IPS-18c (cell line): ENCODE data around the gene FLNB.

ENCODE experiments used
- H3K4me3 ChIP-seq: 2 replicates; pipeline ENCODE4 v1.7.0; 2013; ENCODE audit warnings: low read depth, mild to moderate bottlenecking, low read length, moderate library complexity; ENCODE audit not compliant: insufficient read depth
- H3K9me3 ChIP-seq: one replicate; pipeline ENCODE4 v1.6.1; 2013; ENCODE audit warnings: mild to moderate bottlenecking, low read length, moderate library complexity; ENCODE audit not compliant: control insufficient read depth, insufficient read depth

FLNB gene, protein sequence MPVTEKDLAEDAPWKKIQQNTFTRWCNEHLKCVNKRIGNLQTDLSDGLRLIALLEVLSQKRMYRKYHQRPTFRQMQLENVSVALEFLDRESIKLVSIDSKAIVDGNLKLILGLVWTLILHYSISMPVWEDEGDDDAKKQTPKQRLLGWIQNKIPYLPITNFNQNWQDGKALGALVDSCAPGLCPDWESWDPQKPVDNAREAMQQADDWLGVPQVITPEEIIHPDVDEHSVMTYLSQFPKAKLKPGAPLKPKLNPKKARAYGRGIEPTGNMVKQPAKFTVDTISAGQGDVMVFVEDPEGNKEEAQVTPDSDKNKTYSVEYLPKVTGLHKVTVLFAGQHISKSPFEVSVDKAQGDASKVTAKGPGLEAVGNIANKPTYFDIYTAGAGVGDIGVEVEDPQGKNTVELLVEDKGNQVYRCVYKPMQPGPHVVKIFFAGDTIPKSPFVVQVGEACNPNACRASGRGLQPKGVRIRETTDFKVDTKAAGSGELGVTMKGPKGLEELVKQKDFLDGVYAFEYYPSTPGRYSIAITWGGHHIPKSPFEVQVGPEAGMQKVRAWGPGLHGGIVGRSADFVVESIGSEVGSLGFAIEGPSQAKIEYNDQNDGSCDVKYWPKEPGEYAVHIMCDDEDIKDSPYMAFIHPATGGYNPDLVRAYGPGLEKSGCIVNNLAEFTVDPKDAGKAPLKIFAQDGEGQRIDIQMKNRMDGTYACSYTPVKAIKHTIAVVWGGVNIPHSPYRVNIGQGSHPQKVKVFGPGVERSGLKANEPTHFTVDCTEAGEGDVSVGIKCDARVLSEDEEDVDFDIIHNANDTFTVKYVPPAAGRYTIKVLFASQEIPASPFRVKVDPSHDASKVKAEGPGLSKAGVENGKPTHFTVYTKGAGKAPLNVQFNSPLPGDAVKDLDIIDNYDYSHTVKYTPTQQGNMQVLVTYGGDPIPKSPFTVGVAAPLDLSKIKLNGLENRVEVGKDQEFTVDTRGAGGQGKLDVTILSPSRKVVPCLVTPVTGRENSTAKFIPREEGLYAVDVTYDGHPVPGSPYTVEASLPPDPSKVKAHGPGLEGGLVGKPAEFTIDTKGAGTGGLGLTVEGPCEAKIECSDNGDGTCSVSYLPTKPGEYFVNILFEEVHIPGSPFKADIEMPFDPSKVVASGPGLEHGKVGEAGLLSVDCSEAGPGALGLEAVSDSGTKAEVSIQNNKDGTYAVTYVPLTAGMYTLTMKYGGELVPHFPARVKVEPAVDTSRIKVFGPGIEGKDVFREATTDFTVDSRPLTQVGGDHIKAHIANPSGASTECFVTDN (N-terminal part only)

DNA sequence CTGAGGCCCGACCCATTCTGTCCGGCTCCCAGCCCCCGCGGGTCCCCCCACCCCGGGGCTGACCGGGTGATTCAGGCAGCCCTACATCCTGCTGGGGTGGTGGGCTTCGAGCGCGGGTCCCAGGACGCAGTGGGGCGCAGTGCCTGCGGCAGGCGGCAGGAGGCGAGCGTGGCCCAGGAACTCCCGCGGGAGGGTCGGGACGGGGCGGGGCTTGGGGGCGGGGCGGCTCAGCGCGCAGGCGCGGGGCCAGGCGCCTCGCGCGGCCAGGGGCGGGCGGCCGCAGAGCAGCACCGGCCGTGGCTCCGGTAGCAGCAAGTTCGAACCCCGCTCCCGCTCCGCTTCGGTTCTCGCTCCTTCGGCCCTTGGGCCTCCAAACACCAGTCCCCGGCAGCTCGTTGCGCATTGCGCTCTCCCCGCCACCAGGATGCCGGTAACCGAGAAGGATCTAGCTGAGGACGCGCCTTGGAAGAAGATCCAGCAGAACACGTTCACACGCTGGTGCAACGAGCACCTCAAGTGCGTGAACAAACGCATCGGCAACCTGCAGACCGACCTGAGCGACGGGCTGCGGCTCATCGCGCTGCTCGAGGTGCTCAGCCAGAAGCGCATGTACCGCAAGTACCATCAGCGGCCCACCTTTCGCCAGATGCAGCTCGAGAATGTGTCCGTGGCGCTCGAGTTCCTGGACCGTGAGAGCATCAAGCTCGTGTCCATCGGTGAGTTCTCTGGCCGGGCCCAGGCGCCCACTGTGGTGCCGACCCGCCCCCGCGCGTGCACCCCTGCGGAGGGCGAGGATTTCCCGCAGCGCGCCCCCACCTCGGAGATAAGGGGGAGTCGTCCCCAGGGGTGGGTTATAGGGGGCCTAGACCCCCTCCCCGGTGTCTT is at the start of gene FLNB:
Gene FLNB (plus strand): TSS at position 282 of the 885 bp plus-strand sequence. CDS start 143 bp downstream, at position 425.
- H3K4me3 ChIP-seq, result peak within 1 kb of the TSS; percentile 98
- no peaks in the 10 kb centered on the region for H3K9me3 ChIP-seq

DNA sequence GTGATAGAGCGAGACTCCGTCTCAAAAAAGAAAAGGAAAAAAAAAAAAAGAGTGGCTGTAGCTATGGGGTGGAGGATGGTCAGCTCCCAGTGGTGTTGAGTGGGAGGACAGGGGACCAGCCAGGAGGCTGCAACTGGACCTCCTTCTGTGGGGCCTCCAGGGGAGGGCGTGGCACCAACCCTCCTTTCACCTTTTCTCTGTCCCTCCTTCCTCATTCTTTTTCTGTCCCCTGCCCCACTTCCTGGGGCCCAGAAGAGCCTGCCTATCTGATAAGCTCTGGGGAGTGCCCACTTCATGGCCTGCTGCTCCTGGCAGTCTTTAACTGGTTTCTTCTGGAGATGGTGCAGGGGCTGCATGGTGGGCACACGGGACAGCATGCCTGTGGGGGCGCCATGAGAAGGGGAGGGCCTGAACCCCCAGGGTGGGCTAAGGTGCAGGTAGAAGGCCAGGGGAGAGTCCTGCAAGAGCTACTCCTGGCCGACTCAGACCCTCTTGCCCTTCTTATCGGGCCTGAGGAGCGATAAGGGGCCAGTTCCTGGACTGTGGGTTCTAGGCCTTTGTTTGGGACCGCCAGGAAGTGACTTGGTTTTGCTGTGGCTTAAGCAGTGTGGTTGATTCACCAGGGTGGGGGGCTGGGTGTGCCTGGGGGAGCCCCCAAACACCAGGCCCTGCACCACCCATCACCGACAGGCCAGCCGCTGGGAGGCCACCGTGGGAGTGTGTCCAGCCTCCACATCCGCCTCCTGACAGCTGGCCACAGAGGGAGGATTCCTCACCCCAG is 49.4 kb upstream of the FLNB start:
- H3K9me3 ChIP-seq, result no peaks in the 10 kb centered on the region
- H3K4me3 ChIP-seq, result no peak overlapping the region

DNA sequence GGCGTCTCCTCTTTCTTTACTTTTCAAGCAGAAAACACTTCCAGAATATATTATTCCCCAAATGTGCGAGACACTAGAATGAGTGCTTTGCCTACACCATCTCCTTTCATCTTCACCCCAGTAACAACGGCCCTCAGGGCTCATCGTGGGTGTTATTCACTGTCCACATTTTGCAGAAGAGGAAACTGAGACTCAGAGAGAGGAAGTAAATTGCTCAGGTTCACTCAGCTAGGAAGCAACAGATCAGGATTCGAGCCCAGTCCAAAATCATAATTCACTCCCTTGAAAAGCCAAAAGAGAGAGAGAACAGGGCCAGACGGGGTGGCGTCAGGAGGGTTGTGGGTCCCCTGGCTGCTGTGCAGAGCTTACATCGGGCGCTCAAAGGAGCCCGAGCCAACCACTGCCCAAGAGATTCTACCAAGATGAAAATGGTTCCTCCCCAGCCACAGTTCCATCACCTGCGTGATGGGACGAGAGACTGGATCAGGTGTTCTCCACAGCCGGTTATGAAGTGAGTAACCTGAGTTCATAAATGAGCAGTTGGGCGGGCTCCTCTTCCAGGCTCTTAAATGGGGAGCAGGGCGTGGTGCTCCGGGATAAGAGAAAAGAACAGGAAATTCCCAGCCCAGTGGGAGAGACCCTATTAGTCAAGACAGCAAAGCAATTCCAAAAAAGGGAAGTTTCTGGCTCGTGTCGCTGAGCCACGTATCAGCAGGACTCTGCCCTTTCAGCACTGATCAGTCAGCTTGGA is 48.6 kb upstream of the FLNB start:
- Histone ChIP-seq H3K9me3 (no peaks in the 10 kb centered on the region), H3K4me3 (no peak overlapping the region)

DNA sequence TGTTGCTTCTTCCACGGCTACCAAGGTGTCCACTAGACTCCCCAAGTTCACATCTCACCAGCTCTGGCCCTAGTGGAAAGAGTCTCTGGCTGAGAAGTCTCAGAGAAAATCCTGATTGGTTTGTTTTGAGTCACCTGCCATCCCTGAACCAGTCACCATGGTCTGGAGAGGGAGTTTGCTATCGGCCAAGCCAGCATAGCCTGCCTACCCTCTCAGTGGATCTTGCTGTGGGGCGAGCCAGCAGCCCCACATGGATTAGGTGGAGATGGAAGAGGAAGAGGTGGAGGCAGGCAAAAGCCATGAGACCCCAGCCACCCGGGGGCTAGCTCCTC is 48.1 kb upstream of the FLNB start:
- Histone ChIP-seq H3K4me3 (no peak overlapping the region), H3K9me3 (no peaks in the 10 kb centered on the region)

DNA sequence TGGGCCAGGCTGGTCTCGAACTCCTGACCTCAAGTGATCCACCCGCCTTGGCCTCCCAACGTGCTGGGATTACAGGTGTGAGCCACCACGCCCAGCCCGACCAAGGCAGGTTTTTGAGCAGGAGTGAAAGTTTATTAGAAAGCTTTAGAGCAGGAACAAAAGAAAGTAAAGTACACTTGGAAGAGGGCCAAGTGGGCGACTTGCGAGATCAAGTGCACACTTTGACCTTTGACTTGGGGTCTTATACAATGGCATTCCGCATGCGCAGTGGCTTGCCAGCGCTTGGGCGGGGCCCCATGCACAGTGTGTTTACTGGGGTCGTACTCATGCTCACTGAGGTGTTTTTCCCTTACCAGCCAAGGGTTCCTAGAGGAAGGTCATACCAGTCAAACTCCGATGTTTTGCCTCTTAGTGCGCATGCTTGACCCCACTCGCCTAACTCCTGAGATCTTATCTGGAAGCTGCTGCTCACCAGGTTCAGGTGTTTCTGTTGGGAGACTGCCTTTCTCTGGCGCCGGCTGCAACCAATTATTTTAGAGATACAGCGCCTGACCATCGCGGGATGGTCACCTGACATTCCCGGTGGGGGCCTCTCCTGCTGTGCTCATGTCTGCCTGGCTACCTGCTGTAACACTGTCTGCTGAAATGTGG is 46.9 kb upstream of the FLNB start:
- H3K9me3 ChIP-seq, result no peaks in the 10 kb centered on the region
- no peak overlapping the region for H3K4me3 ChIP-seq

DNA sequence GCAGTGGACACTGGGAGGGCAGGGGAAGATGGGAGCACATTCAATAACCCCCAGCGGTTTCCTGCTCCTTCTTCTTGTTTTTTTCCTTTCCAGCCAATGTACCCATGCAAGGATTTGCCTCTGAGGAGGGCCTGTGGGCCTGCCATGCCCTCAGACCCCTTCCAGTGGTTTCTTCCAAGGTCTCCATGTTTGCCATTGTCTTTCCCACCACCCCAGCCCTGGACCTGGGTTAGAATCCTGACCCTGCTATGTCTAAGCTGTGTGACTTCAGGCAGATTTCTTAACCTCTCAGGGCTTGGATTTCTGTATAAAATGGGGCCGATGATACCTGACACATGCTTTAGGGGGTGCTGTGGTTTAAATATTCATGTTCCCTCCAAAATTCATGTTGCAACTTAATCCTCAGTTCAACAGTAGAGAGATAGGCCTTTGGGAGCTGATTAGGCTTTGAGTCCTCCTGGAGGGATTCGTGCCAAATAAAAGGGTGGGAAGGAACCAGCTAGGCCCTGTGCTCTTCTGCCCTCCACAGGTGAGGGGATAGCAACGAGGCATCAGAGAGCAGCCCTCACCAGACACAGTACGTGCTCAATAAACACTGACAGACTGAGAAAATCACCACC is 46.3 kb upstream of the FLNB start:
- H3K4me3 ChIP-seq, result no peak overlapping the region
- no peaks in the 10 kb centered on the region for H3K9me3 ChIP-seq

DNA sequence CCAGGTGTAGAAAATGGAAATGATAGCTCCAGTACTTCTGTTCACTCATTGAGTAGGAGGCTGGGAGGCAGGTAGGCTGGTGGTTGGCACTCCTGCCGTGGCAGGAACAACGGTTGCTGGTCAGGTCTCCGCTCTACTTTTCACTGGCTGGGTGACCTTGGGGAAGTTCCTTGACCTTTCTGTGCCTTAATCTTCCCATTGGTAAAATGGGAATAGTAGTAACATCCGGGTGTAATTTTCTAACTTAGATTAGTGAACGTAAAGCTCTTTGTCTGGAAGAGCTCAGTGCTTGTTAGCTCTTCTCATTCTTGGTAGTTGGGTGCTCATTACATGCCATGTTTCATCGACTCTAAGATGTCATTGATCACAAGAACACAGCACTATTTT is 45.8 kb upstream of the FLNB start:
- H3K9me3 ChIP-seq, result no peaks in the 10 kb centered on the region

DNA sequence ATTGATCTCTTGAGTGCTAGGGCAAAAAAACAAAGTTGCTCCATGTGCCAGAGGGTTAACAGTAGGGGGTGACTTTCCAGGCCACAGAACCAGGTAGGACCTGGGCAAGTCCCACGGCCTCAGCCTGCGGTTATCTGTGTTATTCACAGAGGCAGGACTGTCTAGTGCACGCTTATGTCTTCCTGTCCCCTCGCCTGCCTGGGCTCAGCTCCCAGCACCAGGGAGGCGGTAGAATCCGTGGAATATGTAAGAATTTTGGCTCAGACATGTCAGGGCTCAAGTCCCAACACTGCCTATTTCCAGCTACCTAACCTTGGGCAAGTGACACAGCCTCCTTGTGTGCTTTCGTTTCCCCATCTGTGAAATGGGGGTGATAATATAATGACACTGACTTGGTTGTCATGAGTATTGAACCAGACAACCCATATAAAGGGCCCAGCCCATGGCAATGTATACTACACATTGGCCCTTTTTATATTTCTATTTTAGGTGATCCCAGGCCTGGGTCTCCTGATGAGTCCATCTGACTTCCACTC is 44.3 kb upstream of the FLNB start:
- H3K9me3 ChIP-seq, result no peaks in the 10 kb centered on the region
- H3K4me3 ChIP-seq, result no peak overlapping the region

More for the DNA sequence above, 45.8 kb upstream of the FLNB start:
- no peak overlapping the region for H3K4me3 ChIP-seq

DNA sequence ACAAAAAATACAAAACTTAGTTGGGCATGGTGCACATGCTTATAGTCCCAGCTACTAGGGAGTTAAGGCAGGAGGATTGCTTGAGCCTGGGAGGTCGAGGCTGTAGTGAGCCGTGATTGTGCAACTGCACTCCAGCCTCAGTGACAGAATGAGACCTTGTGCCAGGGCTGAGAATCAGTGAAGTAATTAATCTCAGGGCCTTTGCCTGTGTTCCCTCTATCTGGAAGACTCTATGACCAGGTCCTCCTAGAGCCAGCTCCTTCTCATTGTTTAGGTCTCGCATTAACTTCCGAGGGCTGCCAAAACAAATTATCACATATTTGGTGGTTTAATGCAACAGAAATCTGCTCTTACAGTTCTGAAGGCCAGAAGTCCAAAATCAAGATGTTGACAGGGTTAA is 41.4 kb upstream of the FLNB start:
- H3K4me3 ChIP-seq, result no peak overlapping the region
- no peaks in the 10 kb centered on the region for H3K9me3 ChIP-seq

DNA sequence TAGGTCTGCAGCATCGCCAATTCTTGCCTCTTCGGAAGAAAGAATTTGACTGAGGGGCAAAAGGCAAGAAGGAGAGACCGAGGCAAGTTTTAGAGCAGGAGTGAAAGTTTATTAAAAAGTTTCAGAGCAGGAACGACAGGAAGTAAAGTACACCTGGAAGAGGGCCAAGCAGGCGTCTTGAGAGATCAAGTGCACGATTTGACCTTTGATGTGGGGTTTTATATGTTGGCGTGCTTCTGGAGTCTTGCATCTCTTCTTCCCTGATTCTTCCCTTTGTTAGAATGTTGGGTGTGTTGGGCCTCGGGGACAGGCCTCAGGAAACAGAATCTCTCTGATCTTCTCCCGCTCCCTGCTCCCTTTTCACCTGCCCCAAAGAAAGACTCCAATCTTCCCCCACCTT is 40.6 kb upstream of the FLNB start:
- H3K4me3 ChIP-seq, result no peak overlapping the region

DNA sequence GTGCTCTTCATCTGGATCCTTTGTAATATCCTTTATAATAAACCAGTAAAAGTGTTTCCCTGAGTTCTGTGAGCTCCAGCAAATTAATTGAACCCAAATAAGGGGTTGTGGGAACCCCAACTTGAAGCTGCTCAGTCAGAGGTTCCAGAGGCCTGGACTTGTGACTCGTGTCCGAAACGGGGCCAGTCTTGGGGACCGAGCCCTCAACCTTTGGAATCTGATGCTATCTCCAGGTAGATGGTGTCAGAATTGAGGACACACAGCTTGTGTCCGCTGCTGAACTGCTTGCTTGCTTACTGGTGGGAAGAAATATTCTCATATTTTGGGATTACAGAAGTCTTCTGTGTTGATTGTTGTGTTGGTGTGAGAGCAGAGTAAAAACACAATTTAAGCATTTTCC is 39.7 kb upstream of the FLNB start:
- Histone ChIP-seq H3K9me3 (no peaks in the 10 kb centered on the region), H3K4me3 (no peak overlapping the region)

More for the DNA sequence above, 40.6 kb upstream of the FLNB start:
- H3K9me3 ChIP-seq, result no peaks in the 10 kb centered on the region

DNA sequence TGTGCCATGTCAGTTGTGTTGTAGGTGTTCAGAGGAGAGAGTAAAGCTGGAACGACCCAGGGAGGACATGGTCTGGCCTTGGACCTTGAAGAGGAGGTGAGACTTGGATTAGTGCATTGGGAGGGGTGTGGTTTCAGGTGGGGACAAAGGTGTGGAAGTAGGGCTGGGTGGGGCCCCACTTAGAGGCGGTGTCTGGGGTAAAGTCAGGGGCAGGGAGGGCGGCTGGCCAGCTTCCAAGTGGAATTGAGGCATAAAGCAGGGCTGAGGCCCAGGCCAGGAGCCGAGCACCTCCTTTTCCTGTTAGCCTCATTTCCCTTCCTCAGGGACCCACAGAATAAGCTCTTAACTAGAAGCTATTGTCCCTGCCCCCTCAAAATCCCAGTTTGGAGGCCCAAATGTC is 36.2 kb upstream of the FLNB start:
- Histone ChIP-seq H3K9me3 (no peaks in the 10 kb centered on the region), H3K4me3 (no peak overlapping the region)

DNA sequence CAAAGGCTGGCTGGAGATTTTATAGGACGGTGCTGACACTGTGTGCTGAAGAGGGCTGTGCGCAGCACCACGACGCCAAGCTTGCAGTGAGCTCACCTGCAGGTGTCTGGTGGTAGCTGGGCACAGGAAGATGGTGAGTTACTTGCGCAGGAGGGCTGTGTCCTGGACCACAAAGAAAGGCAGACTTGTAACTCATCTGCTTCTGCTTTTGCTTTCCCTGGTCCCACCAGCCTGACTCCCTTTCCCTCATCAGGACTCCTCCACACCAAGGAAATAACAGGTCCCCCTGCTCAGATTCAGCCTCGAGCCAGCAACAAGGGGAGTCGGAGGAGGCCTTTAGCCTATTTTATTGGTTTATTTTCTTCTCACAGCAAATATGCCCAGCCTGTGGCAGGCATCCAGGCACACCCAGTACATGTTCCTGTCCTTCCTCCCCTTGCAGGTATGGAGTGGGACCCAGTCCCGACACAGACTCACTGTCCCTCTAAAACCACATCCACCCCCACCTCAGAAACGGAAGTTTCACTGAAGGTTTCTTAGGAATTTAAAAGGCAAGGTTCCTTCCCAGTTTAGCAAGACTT is 35.6 kb upstream of the FLNB start:
- no peak overlapping the region for H3K4me3 ChIP-seq
- no peaks in the 10 kb centered on the region for H3K9me3 ChIP-seq
